OCI-LY3 (cell line): Measurements from ENCODE around the gene REELD1.

Experiments
- EZH2phosphoT487 ChIP-seq: fragments of 200-600 bp; shearing (Covaris generic); IDR thresholded peaks from 2 replicates; pipeline ENCODE4 v1.6.1; 2018; ENCODE audit warnings: antibody characterized with exemption, mixed run types, low read depth
- TF ChIP-seq, protein P1 (sequence below): fragments of 200-600, 300-600 bp; sonication (generic); IDR thresholded peaks from 2 replicates; pipeline ENCODE4 v1.5.1; 2014; ENCODE audit warnings: antibody characterized with exemption, low read length, low read depth

DNA sequence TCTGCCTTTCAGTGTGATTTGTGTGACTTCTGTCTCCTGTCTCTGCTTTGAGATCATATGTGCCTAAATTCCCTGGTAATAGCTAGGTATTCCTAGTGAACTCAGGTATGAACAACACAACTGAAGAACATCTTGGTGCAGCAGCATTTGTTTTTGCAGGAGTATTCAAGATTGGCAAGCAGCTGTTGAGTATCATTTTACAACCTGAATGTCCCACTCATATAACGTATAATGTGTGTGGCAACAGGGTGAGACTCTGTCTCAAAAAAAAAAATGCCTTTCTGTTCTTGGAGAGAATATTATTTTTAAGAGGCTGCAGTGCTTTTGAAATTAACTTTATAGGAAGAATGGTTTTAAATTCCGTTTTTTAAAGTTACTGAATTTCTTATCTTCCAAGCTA, 31.1 kb upstream of the REELD1 start:
- TF ChIP-seq, protein P1, sequence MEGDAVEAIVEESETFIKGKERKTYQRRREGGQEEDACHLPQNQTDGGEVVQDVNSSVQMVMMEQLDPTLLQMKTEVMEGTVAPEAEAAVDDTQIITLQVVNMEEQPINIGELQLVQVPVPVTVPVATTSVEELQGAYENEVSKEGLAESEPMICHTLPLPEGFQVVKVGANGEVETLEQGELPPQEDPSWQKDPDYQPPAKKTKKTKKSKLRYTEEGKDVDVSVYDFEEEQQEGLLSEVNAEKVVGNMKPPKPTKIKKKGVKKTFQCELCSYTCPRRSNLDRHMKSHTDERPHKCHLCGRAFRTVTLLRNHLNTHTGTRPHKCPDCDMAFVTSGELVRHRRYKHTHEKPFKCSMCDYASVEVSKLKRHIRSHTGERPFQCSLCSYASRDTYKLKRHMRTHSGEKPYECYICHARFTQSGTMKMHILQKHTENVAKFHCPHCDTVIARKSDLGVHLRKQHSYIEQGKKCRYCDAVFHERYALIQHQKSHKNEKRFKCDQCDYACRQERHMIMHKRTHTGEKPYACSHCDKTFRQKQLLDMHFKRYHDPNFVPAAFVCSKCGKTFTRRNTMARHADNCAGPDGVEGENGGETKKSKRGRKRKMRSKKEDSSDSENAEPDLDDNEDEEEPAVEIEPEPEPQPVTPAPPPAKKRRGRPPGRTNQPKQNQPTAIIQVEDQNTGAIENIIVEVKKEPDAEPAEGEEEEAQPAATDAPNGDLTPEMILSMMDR = no peak
- TF ChIP-seq EZH2phosphoT487 = no peak
